IMR-90 (cell line): Measurements from ENCODE around the gene PRKAB1. TPM values are rescaled to one million over a fixed set of nuclear protein-coding genes. Genes with fewer than 3 reads are reported as not detected.
A peak's percentile ranks its signal among the peaks of the same experiment; 100 is the strongest.

ENCODE experiments used
- ATAC-seq: fragments of 200-7000 bp; cut with Tn5 transposase; 2 replicates; pipeline ENCODE4 v1.9.1; 2020; ENCODE audit warnings: low read depth, mild to moderate bottlenecking, moderate library complexity
- BruUV-seq: library from RNA; stranded (reverse); fragments of 400-500 nt; replicated peaks from 2 replicates; lab custom pipeline; 2021; lab: Mats Ljungman, UMichigan
- CTCF ChIA-PET: fragments of 300-600 bp; formaldehyde crosslinking; extraction: SDS; loops from one replicate; lab custom pipeline; 2021; ENCODE audit warnings: antibody characterized with exemption; lab: Yijun Ruan, JAX
- POLR2A ChIA-PET: fragments of 300-600 bp; sonication (Branson Sonifier 250); formaldehyde crosslinking; loops from one replicate; lab custom pipeline; 2022; ENCODE audit warnings: antibody characterized with exemption; ENCODE audit not compliant: unreplicated experiment; lab: Charles Lee
- DNase-seq: peaks from one replicate; pipeline ENCODE4 v3.0.0; 2013
- H2AFZ ChIP-seq: replicated peaks from 2 replicates; pipeline ENCODE3; 2013; ENCODE audit warnings: low read length, mild to moderate bottlenecking; ENCODE audit not compliant: poor library complexity
- H2AK5ac ChIP-seq: 2 replicates; pipeline ENCODE4 v1.6.1; 2013; ENCODE audit warnings: low read depth, low read length, inconsistent platforms
- H2AK9ac ChIP-seq: replicated peaks from 2 replicates; pipeline ENCODE3; 2013; ENCODE audit warnings: mild to moderate bottlenecking, low read depth, low read length, moderate library complexity; ENCODE audit not compliant: poor library complexity
- H2BK120ac ChIP-seq: 2 replicates; pipeline ENCODE4 v1.6.1; 2013; ENCODE audit warnings: low read depth, low read length, inconsistent platforms
- H2BK15ac ChIP-seq: 3 replicates; pipeline ENCODE4 v1.6.1; 2013; ENCODE audit warnings: low read depth, low read length, inconsistent platforms
- H2BK20ac ChIP-seq: 2 replicates; pipeline ENCODE4 v1.6.1; 2013; ENCODE audit warnings: low read depth, mild to moderate bottlenecking, inconsistent platforms, low read length, moderate library complexity
- H2BK5ac ChIP-seq: 2 replicates; pipeline ENCODE4 v1.6.1; 2013; ENCODE audit warnings: mild to moderate bottlenecking, low read depth, low read length, inconsistent platforms; ENCODE audit not compliant: poor library complexity, severe bottlenecking
- H3K14ac ChIP-seq: replicated peaks from 2 replicates; pipeline ENCODE4 v1.6.1; 2013; ENCODE audit warnings: low read depth, low read length, inconsistent platforms
- H3K18ac ChIP-seq: 2 replicates; pipeline ENCODE4 v1.6.1; 2013; ENCODE audit warnings: low read depth, low read length, control low read depth
- H3K23ac ChIP-seq: 2 replicates; pipeline ENCODE4 v1.6.1; 2013; ENCODE audit warnings: low read depth, low read length, inconsistent platforms
- H3K27ac ChIP-seq: 2 replicates; pipeline ENCODE4 v1.5.1; 2013; ENCODE audit warnings: mild to moderate bottlenecking, control low read depth, low read length; ENCODE audit not compliant: insufficient read depth
- H3K27me3 ChIP-seq: 2 replicates; pipeline ENCODE4 v1.6.1; 2013; ENCODE audit warnings: low read length; ENCODE audit not compliant: control insufficient read depth, insufficient read depth
- H3K36me3 ChIP-seq: 2 replicates; pipeline ENCODE4 v1.6.1; 2013; ENCODE audit warnings: low read length, mixed read lengths; ENCODE audit not compliant: control insufficient read depth, insufficient read depth
- H3K4ac ChIP-seq: 2 replicates; pipeline ENCODE4 v1.6.1; 2013; ENCODE audit warnings: low read depth, low read length, inconsistent platforms
- H3K4me1 ChIP-seq: 2 replicates; pipeline ENCODE4 v1.6.1; 2013; ENCODE audit warnings: low read length, mixed read lengths; ENCODE audit not compliant: control insufficient read depth, insufficient read depth
- H3K4me2 ChIP-seq: 2 replicates; pipeline ENCODE4 v1.6.1; 2013; ENCODE audit warnings: low read depth, mild to moderate bottlenecking, control low read depth, low read length, moderate library complexity
- H3K4me3 ChIP-seq: 2 replicates; pipeline ENCODE4 v1.5.1; 2013; ENCODE audit warnings: low read depth, mild to moderate bottlenecking, control low read depth, low read length, moderate library complexity; ENCODE audit not compliant: insufficient read depth
- H3K56ac ChIP-seq: 2 replicates; pipeline ENCODE4 v1.6.1; 2013; ENCODE audit warnings: low read length, inconsistent platforms; ENCODE audit not compliant: insufficient read depth; ENCODE audit errors: extremely low read depth
- H3K79me1 ChIP-seq, 2 experiments: 2 replicates each; pipeline ENCODE4 v1.6.1; 2013; ENCODE audit warnings: low read length in 2 of 2, inconsistent platforms in 1 of 2, low read depth in 1 of 2
- H3K9ac ChIP-seq: 2 replicates; pipeline ENCODE4 v1.6.1; 2013; ENCODE audit warnings: low read depth, low read length, control low read depth
- H3K9me1 ChIP-seq: 2 replicates; pipeline ENCODE4 v1.6.1; 2013; ENCODE audit warnings: low read length, inconsistent platforms; ENCODE audit not compliant: insufficient read depth
- H3K9me3 ChIP-seq: 2 replicates; pipeline ENCODE4 v1.6.1; 2013; ENCODE audit warnings: low read length; ENCODE audit not compliant: control insufficient read depth, insufficient read depth
- H4K20me1 ChIP-seq: 2 replicates; pipeline ENCODE4 v1.6.1; 2013; ENCODE audit warnings: low read length, inconsistent platforms; ENCODE audit not compliant: insufficient read depth
- H4K5ac ChIP-seq: 2 replicates; pipeline ENCODE4 v1.6.1; 2013; ENCODE audit warnings: mild to moderate bottlenecking, low read depth, low read length, control low read depth
- H4K8ac ChIP-seq, 2 experiments: 2 replicates each; pipeline ENCODE4 v1.6.1; 2013; ENCODE audit warnings: low read depth in 2 of 2, low read length in 2 of 2, control low read depth in 1 of 2, inconsistent platforms in 1 of 2
- H4K91ac ChIP-seq: 2 replicates; pipeline ENCODE4 v1.6.1; 2013; ENCODE audit warnings: low read depth, low read length, inconsistent platforms; ENCODE audit not compliant: insufficient read depth
- WGBS, 2 experiments: methylation state at CpG; one replicate each; pipeline versions ENCODE4 v1.1.5 to v1.1.7; 2013; ENCODE audit warnings: missing lambda C conversion rate in 2 of 2; ENCODE audit not compliant: insufficient read length in 1 of 2; ENCODE audit errors: extremely low coverage in 2 of 2; 5-methylcytosine and 5-hydroxymethylcytosine counted together
- dilution Hi-C: fragments of 300-500 bp; cut with HindIII; formaldehyde crosslinking; loops from one replicate; pipeline ENCODE4 v1.14.3; 2018; ENCODE audit warnings: low sequenced_read_pairs; ENCODE audit not compliant: unreplicated experiment
- in situ Hi-C: fragments of 300-500 bp; cut with MboI; formaldehyde crosslinking; loops from 3 replicates; pipeline ENCODE4 v1.14.3; 2019; ENCODE audit warnings: low sequenced_read_pairs, inconsistent platforms, mixed read lengths
- intact Hi-C: fragments of 100-400 bp; cut with micrococcal nuclease; formaldehyde crosslinking; loops from 2 replicates; pipeline ENCODE4 v1.10.0; 2022
- polyA plus RNA-seq, 3 experiments: library from polyadenylated mRNA; depleted of rRNA; stranded (reverse); fragments of >200 nt; gene quantifications; 2 replicates each; pipeline ENCODE4 v1.2.3, GENCODE V29; 2012; ENCODE audit warnings: low replicate concordance in 1 of 3
- total RNA-seq: library from RNA; depleted of rRNA; stranded (reverse); fragments of >200 nt; gene quantifications from 2 replicates; pipeline ENCODE4 v1.2.3, GENCODE V29; 2012
- TF ChIP-seq, protein P1 (sequence below): fragments of 150-350 bp; IDR thresholded peaks from 2 replicates; pipeline ENCODE4 v1.6.1; 2017; ENCODE audit warnings: mild to moderate bottlenecking, antibody characterized with exemption, low read length, low read depth

Gene PRKAB1
- total and polyA plus RNA-seq, 2 of the 4 experiments (the other 2 are of a cell fraction), result 9.7 to 19.3 TPM

DNA sequence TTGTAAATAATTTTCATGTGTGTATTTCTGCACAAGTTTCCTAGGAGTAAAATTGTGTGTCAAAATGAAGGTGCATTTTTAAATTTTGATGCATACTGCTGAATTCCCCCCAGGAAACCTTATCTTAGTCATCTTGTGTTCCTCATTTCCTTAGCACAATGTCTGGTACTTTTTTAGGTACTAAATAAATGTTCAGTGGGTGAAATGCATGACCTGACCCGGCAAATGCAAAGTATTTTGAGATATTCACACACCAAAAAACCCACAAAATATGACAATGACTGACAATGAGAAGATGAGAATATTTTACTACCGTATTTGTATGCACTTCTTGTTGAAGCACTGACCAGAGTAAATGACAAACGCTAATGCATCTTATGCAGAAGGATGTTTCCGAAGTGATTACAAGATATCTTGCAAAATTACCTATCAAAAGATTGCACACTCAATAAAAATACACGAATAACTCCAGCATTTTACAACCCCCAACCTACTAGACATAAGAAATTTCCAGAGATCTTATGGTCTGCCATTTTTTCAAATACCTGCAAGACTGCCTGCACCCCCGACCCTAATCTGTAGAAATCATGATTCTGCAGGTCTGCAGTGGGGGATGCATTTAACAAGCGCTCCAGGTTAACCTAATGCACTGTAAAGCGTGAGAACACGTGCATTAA, 895 bp upstream of the PRKAB1 start:
- no CpG with 5 or more reads among the region's 9 CpGs for WGBS, 2 experiments
- no peak overlapping the region for H3K56ac ChIP-seq
- no peak overlapping the region for H2BK5ac ChIP-seq
- no peak overlapping the region for H2BK20ac ChIP-seq
- H3K18ac ChIP-seq, result no peak overlapping the region
- no peaks in the 10 kb centered on the region for H3K9me1 ChIP-seq
- no peak overlapping the region for H4K5ac ChIP-seq
- H3K4me1 ChIP-seq, result no peaks in the 10 kb centered on the region
- no peaks in the 10 kb centered on the region for H4K20me1 ChIP-seq
- H2AK9ac ChIP-seq, result no peak overlapping the region
- no peak for DNase-seq
- H3K27ac ChIP-seq, result no peak overlapping the region
- no peak overlapping the region for H3K14ac ChIP-seq
- H3K23ac ChIP-seq, result no peak overlapping the region
- no peak overlapping the region for H4K8ac ChIP-seq
- no peak overlapping the region for H4K91ac ChIP-seq
- H2AK5ac ChIP-seq, result no peak overlapping the region
- intact Hi-C loops (loop anchor here (1.0 to 5.0 kb wide), 4 partner anchors 114 to 1530 kb away; partner anchors contain the start of gene PEBP1), in situ Hi-C loops (loop anchor here (10.0 kb wide), 1 partner anchor 1262 kb away; no protein-coding TSS in a partner anchor), dilution Hi-C loops (no loop called here)
- ChIA-PET POLR2A (no interaction called here), CTCF (interaction anchor here (1.0 to 1.4 kb wide), 6 partner anchors 8 to 19 kb away, joined by 3 to 7 read pairs (median 4); no protein-coding TSS in a partner anchor)
- H2BK120ac ChIP-seq, result no peak overlapping the region
- peak; percentile 1; the same call in 1 of the 2 replicates for ATAC-seq
- TF ChIP-seq, protein P1, sequence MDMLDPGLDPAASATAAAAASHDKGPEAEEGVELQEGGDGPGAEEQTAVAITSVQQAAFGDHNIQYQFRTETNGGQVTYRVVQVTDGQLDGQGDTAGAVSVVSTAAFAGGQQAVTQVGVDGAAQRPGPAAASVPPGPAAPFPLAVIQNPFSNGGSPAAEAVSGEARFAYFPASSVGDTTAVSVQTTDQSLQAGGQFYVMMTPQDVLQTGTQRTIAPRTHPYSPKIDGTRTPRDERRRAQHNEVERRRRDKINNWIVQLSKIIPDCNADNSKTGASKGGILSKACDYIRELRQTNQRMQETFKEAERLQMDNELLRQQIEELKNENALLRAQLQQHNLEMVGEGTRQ, result no peak
- peak overlapping the region; percentile 65; the same call in 1 of the 2 replicates for H3K4me2 ChIP-seq
- H3K36me3 ChIP-seq, result peaks cover 2% of the 10 kb centered on the region; the same call in 1 of the 2 replicates
- no peaks in the 10 kb centered on the region for H3K9me3 ChIP-seq
- peak overlapping the region; percentile 27; the same call in 1 of the 2 replicates for H3K9ac ChIP-seq
- peaks cover 18% of the 10 kb centered on the region in 2 experiments for H3K79me1 ChIP-seq
- no peak overlapping the region for H3K4ac ChIP-seq
- peak overlapping the region; percentile 98 for H2AFZ ChIP-seq
- no TSS peak for BruUV-seq
- no peak overlapping the region for H2BK15ac ChIP-seq
- H3K27me3 ChIP-seq, result 0 out of 2 replicates have a peak, but pooled peaks cover 2% of the 10 kb centered on the region
- peak overlapping the region; percentile 44; the same call in 1 of the 2 replicates for H3K4me3 ChIP-seq
